Measurements from ENCODE around the gene ADGRD1.

ADGRD1 gene

DNA sequence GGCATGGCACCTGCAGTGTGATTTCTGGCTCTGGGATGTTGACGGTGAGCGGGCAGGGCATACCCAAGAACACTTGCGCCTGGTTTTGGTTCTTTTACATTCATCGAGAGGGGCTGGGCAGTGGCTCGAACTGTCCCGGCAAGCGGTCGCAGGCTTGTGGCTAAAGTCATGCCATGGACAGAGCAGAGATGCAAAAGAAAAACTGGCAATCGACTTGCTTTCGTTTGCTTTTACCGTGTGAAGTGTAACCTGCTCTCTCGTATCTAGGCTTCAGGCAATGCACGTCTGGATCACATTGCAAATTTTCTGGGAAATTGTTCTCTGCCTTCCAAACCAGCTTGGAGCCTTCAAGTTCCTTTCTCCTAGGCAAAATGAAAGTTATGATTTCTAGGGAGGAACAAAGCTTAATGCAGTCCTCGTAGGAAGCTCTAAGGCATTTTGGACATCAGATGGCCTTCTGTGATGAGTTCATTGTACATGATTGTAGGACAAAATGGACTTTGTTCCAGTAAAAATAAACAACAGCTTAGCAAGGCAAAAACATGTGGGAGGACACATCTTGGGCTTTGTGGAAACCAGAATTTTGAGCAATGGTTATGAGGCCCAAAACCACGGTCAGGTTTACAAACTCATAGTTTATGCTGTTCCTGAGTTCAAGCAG lies 18.3 kb downstream of the ADGRD1 start:
- Histone ChIP-seq H3K4me2 (ENCODE audit: insufficient read depth, low read length) (no peak overlapping the region), H3K9ac (ENCODE audit: low read depth, low read length) (no peak overlapping the region), H3K27ac (ENCODE audit: low read length) (no peak overlapping the region), H3K9me3 (ENCODE audit: insufficient read depth, low read length, severe bottlenecking) (no peaks in the 10 kb centered on the region), H3K79me2 (ENCODE audit: insufficient read depth, low read length) (no peaks in the 10 kb centered on the region), H3K4me3 (ENCODE audit: low read depth in 1 of 2, low read length in 2 of 2) (no peak overlapping the region), H2AFZ (ENCODE audit: low read depth, low read length) (no peak overlapping the region), H4K20me1 (ENCODE audit: insufficient read depth, low read length) (no peaks in the 10 kb centered on the region), H3K36me3 (ENCODE audit: insufficient read depth, low read length) (no peaks in the 10 kb centered on the region), H3K27me3 (ENCODE audit: insufficient read depth, low read length, poor library complexity) (peaks cover 13% of the 10 kb centered on the region), H3K4me1 (ENCODE audit: insufficient read depth, low read length) (no peaks in the 10 kb centered on the region)
- ATAC-seq (ENCODE audit: insufficient read depth, low read depth) (no peak), DNase-seq (no peak)
- TF ChIP-seq, protein P1, sequence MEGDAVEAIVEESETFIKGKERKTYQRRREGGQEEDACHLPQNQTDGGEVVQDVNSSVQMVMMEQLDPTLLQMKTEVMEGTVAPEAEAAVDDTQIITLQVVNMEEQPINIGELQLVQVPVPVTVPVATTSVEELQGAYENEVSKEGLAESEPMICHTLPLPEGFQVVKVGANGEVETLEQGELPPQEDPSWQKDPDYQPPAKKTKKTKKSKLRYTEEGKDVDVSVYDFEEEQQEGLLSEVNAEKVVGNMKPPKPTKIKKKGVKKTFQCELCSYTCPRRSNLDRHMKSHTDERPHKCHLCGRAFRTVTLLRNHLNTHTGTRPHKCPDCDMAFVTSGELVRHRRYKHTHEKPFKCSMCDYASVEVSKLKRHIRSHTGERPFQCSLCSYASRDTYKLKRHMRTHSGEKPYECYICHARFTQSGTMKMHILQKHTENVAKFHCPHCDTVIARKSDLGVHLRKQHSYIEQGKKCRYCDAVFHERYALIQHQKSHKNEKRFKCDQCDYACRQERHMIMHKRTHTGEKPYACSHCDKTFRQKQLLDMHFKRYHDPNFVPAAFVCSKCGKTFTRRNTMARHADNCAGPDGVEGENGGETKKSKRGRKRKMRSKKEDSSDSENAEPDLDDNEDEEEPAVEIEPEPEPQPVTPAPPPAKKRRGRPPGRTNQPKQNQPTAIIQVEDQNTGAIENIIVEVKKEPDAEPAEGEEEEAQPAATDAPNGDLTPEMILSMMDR (IDR thresholded peaks at IDR 0.05; ENCODE audit: borderline replicate concordance, extremely low read depth, low read length, poor library complexity, severe bottlenecking), result no peak
- TF ChIP-seq EZH2 (IDR thresholded peaks at IDR 0.05; ENCODE audit: borderline replicate concordance, low read depth, low read length, severe bottlenecking), result no peak

DNA sequence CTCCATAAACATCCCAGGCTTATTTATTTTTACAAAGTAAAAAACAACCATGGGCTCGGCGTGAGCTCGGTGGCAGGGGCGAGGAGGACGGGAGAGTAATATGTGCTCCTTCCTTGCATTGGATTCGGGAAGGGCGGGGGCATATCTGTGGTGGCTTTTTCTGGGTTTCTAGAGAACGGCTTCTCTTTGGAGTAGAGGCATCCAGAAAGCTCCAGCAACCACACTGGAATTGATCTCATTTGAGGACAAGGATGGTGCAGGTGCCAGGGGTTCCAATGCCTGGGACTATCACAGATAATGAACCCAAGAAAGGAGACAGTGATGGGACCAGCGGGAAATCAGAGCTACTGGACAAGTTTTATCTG lies 18.9 kb downstream of the ADGRD1 start:
- Histone ChIP-seq H3K9ac (ENCODE audit: low read depth, low read length) (no peak overlapping the region), H3K27ac (ENCODE audit: low read length) (no peak overlapping the region), H3K9me3 (ENCODE audit: insufficient read depth, low read length, severe bottlenecking) (no peaks in the 10 kb centered on the region), H3K4me2 (ENCODE audit: insufficient read depth, low read length) (no peak overlapping the region), H2AFZ (ENCODE audit: low read depth, low read length) (no peak overlapping the region), H3K4me3 (ENCODE audit: low read depth in 1 of 2, low read length in 2 of 2) (no peak overlapping the region), H3K36me3 (ENCODE audit: insufficient read depth, low read length) (no peaks in the 10 kb centered on the region), H4K20me1 (ENCODE audit: insufficient read depth, low read length) (no peaks in the 10 kb centered on the region), H3K4me1 (ENCODE audit: insufficient read depth, low read length) (no peaks in the 10 kb centered on the region), H3K27me3 (ENCODE audit: insufficient read depth, low read length, poor library complexity) (peaks cover 13% of the 10 kb centered on the region), H3K79me2 (ENCODE audit: insufficient read depth, low read length) (no peaks in the 10 kb centered on the region)
- TF ChIP-seq, protein P1 (IDR thresholded peaks at IDR 0.05; ENCODE audit: borderline replicate concordance, extremely low read depth, low read length, poor library complexity, severe bottlenecking), result no peak
- no peak for TF ChIP-seq EZH2 (IDR thresholded peaks at IDR 0.05; ENCODE audit: borderline replicate concordance, low read depth, low read length, severe bottlenecking)
- DNase-seq (no peak), ATAC-seq (ENCODE audit: insufficient read depth, low read depth) (no peak)

DNA sequence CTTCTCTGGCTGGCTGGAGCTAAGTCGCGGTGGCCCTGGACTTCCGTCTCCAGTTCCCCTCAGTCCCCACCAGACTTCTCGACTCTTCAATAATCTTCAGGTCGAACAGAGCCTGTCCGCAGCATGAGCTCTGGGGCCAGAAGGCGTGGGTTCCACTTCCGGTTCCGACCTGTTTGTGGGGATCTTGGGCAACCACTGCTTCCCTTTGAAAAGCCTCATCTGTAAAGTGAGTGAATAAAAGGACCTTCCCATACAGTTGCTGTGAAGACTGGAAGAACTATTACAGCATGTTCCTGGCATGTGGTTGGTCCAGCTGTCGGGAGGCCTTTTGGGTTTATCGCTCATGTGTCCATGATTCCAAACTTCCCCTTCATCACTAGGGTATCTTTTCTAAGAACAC lies 19.4 kb downstream of the ADGRD1 start:
- Histone ChIP-seq H4K20me1 (ENCODE audit: insufficient read depth, low read length) (no peaks in the 10 kb centered on the region), H3K27me3 (ENCODE audit: insufficient read depth, low read length, poor library complexity) (peaks cover 13% of the 10 kb centered on the region), H3K79me2 (ENCODE audit: insufficient read depth, low read length) (no peaks in the 10 kb centered on the region), H3K36me3 (ENCODE audit: insufficient read depth, low read length) (no peaks in the 10 kb centered on the region), H3K9ac (ENCODE audit: low read depth, low read length) (no peak overlapping the region), H3K27ac (ENCODE audit: low read length) (no peak overlapping the region), H3K4me3 (ENCODE audit: low read depth in 1 of 2, low read length in 2 of 2) (no peak overlapping the region), H3K9me3 (ENCODE audit: insufficient read depth, low read length, severe bottlenecking) (no peaks in the 10 kb centered on the region), H3K4me2 (ENCODE audit: insufficient read depth, low read length) (no peak overlapping the region), H2AFZ (ENCODE audit: low read depth, low read length) (no peak overlapping the region), H3K4me1 (ENCODE audit: insufficient read depth, low read length) (no peaks in the 10 kb centered on the region)
- ATAC-seq (ENCODE audit: insufficient read depth, low read depth) (no peak), DNase-seq (no peak)
- TF ChIP-seq EZH2 (IDR thresholded peaks at IDR 0.05; ENCODE audit: borderline replicate concordance, low read depth, low read length, severe bottlenecking), result no peak
- TF ChIP-seq, protein P1 (IDR thresholded peaks at IDR 0.05; ENCODE audit: borderline replicate concordance, extremely low read depth, low read length, poor library complexity, severe bottlenecking), result no peak

Data from DND-41 (cell line).